ENCODE data around the gene SLC4A1. TPM values are rescaled to one million over a fixed set of nuclear protein-coding genes. Genes with fewer than 3 reads are reported as not detected.

Gene SLC4A1
- total and polyA plus RNA-seq, 2 of the 13 experiments (the other 11 are each of a cell fraction or from before 2014, with no cell fraction given), result not detected

- TF ChIP-seq ZNF776 (CRISPR knock-in tag; IDR thresholded peaks at IDR 0.05) (0 out of 2 replicates have a peak, but pooled peaks have one; percentile 27), FOXA3 (CRISPR knock-in tag; IDR thresholded peaks at IDR 0.05) (peak; percentile 42; the same call in 1 of the 2 replicates), ZNF337 (CRISPR knock-in tag; IDR thresholded peaks at IDR 0.05; ENCODE audit: borderline replicate concordance, low read depth) (no peak), TAF1 (CRISPR knock-in tag; IDR thresholded peaks at IDR 0.05) (0 out of 2 replicates have a peak, but pooled peaks have one; percentile 18), ETV5 (CRISPR knock-in tag; IDR thresholded peaks at IDR 0.05; ENCODE audit: borderline replicate concordance) (peak; percentile 40; the same call in 1 of the 2 replicates), MTERF4 (CRISPR knock-in tag; IDR thresholded peaks at IDR 0.05) (peak; percentile 64; the same call in 1 of the 2 replicates), ATF1 (CRISPR knock-in tag; IDR thresholded peaks at IDR 0.05) (peak; percentile 72; the same call in 1 of the 2 replicates), NFKB2 (CRISPR knock-in tag; IDR thresholded peaks at IDR 0.05; ENCODE audit: borderline replicate concordance) (peak; percentile 77; the same call in 1 of the 2 replicates), ZNF512 (CRISPR knock-in tag; IDR thresholded peaks at IDR 0.05) (no peak), SRSF9 (IDR thresholded peaks at IDR 0.05; ENCODE audit: borderline replicate concordance, insufficient read depth, low read depth, low read length, poor library complexity, severe bottlenecking) (no peak), ZNF619 (CRISPR knock-in tag; IDR thresholded peaks at IDR 0.05) (no peak), KDM5A (IDR thresholded peaks at IDR 0.05; ENCODE audit: borderline replicate concordance, low read length) (no peak), ZNF260 (CRISPR knock-in tag; IDR thresholded peaks at IDR 0.05; ENCODE audit: borderline replicate concordance, low read depth) (no peak), THAP9 (CRISPR knock-in tag; IDR thresholded peaks at IDR 0.05; ENCODE audit: borderline replicate concordance) (peak; percentile 34; the same call in 1 of the 2 replicates), KMT2A (CRISPR knock-in tag; IDR thresholded peaks at IDR 0.05) (no peak), ZNF451 (CRISPR knock-in tag; IDR thresholded peaks at IDR 0.05) (no peak), TP53 (CRISPR knock-in tag; conservative IDR thresholded peaks at IDR 0.05) (no peak; the same call in 1 of the 2 replicates), GABPA (IDR thresholded peaks at IDR 0.05; ENCODE audit: low read depth, low read length) (no peak), GABPA (CRISPR knock-in tag; IDR thresholded peaks at IDR 0.05; ENCODE audit: low read depth) (no peak)
- TF ChIP-seq, protein P1, sequence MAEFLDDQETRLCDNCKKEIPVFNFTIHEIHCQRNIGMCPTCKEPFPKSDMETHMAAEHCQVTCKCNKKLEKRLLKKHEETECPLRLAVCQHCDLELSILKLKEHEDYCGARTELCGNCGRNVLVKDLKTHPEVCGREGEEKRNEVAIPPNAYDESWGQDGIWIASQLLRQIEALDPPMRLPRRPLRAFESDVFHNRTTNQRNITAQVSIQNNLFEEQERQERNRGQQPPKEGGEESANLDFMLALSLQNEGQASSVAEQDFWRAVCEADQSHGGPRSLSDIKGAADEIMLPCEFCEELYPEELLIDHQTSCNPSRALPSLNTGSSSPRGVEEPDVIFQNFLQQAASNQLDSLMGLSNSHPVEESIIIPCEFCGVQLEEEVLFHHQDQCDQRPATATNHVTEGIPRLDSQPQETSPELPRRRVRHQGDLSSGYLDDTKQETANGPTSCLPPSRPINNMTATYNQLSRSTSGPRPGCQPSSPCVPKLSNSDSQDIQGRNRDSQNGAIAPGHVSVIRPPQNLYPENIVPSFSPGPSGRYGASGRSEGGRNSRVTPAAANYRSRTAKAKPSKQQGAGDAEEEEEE (CRISPR knock-in tag; IDR thresholded peaks at IDR 0.05; ENCODE audit: borderline replicate concordance), result no peak
- TF ChIP-seq, protein P2, sequence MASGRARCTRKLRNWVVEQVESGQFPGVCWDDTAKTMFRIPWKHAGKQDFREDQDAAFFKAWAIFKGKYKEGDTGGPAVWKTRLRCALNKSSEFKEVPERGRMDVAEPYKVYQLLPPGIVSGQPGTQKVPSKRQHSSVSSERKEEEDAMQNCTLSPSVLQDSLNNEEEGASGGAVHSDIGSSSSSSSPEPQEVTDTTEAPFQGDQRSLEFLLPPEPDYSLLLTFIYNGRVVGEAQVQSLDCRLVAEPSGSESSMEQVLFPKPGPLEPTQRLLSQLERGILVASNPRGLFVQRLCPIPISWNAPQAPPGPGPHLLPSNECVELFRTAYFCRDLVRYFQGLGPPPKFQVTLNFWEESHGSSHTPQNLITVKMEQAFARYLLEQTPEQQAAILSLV (CRISPR knock-in tag; IDR thresholded peaks at IDR 0.05; ENCODE audit: borderline replicate concordance), result peak; percentile 35; the same call in 1 of the 2 replicates
Observed at GRCh38 chr17:44308320-44308818, 40.4 kb upstream of the SLC4A1 start, which contains the start of gene RUNDC3A (continued).
